ENCODE data around the gene ABCA13.

The ABCA13 gene

GRCh38 chr7:48292949-48293348, 121.7 kb downstream of the ABCA13 start:
- no peak overlapping the region for H3K4me3 ChIP-seq (replicated peaks; ENCODE audit: insufficient read depth, low read length)
- no peaks in the 10 kb centered on the region for H3K27me3 ChIP-seq (ENCODE audit: insufficient read depth, poor library complexity, severe bottlenecking)
- no peak overlapping the region for H3K27ac ChIP-seq (replicated peaks)
- no peak for TF ChIP-seq REST (IDR thresholded peaks at IDR 0.05; ENCODE audit: insufficient replicate concordance, low read depth)
- no peak for TF ChIP-seq GABPA (IDR thresholded peaks at IDR 0.05; ENCODE audit: low read depth)
- no peak for TF ChIP-seq CTCF (IDR thresholded peaks at IDR 0.05; ENCODE audit: insufficient read depth, low read length)
- TF ChIP-seq POLR2AphosphoS5 (IDR thresholded peaks at IDR 0.05; ENCODE audit: low read depth): no peak
- TF ChIP-seq SPI1 (IDR thresholded peaks at IDR 0.05; ENCODE audit: borderline replicate concordance, low read depth): no peak
- DNase-seq (ENCODE audit: low read depth in 1 of 2, low spot score in 1 of 2): no peak

- DNase-seq (ENCODE audit: low read depth in 1 of 2, low spot score in 1 of 2): no peak
- H3K4me3 ChIP-seq (replicated peaks; ENCODE audit: insufficient read depth, low read length): no peak overlapping the region
- TF ChIP-seq REST (IDR thresholded peaks at IDR 0.05; ENCODE audit: insufficient replicate concordance, low read depth) (peak; percentile 81), GABPA (IDR thresholded peaks at IDR 0.05; ENCODE audit: low read depth) (no peak)
- H3K27ac ChIP-seq (replicated peaks): no peak overlapping the region
- no peaks in the 10 kb centered on the region for H3K27me3 ChIP-seq (ENCODE audit: insufficient read depth, poor library complexity, severe bottlenecking)
Observed at GRCh38 chr7:48295296-48295971, 124.2 kb downstream of the ABCA13 start.

GRCh38 chr7:48296966-48297365, 125.7 kb downstream of the ABCA13 start:
- Histone ChIP-seq H3K4me3 (replicated peaks; ENCODE audit: insufficient read depth, low read length) (no peak overlapping the region), H3K27ac (replicated peaks) (no peak overlapping the region), H3K27me3 (ENCODE audit: insufficient read depth, poor library complexity, severe bottlenecking) (no peaks in the 10 kb centered on the region)
- TF ChIP-seq GABPA (IDR thresholded peaks at IDR 0.05; ENCODE audit: low read depth) (no peak), POLR2AphosphoS5 (IDR thresholded peaks at IDR 0.05; ENCODE audit: low read depth) (no peak), CTCF (IDR thresholded peaks at IDR 0.05; ENCODE audit: insufficient read depth, low read length) (no peak), SPI1 (IDR thresholded peaks at IDR 0.05; ENCODE audit: borderline replicate concordance, low read depth) (no peak)
- no peak for DNase-seq (ENCODE audit: low read depth in 1 of 2, low spot score in 1 of 2)

DNA sequence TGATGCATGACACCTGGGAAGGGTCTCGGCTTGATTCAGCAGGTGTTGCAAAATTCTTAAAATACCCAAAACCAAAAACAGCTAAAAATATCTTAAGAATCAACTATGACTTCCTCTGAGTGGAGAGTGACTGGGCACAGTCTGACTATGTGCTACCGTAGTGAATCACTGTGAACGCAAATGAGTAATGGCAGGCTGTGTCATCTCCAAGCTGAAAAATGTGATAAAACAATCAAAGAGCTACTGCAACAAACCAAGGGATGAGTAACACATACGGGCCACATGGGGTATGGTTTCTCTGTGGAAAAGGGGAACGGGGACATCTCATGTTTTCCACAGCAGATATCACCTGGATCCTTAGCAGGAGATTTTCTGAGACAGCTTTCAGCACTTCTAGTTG, 127.5 kb downstream of the ABCA13 start:
- Histone ChIP-seq H3K4me3 (replicated peaks; ENCODE audit: insufficient read depth, low read length) (no peak overlapping the region), H3K27ac (replicated peaks) (no peak overlapping the region), H3K27me3 (ENCODE audit: insufficient read depth, poor library complexity, severe bottlenecking) (no peaks in the 10 kb centered on the region)
- DNase-seq (ENCODE audit: low read depth in 1 of 2, low spot score in 1 of 2): no peak
- TF ChIP-seq POLR2AphosphoS5 (IDR thresholded peaks at IDR 0.05; ENCODE audit: low read depth) (no peak), GABPA (IDR thresholded peaks at IDR 0.05; ENCODE audit: low read depth) (no peak), CTCF (IDR thresholded peaks at IDR 0.05; ENCODE audit: insufficient read depth, low read length) (no peak), REST (IDR thresholded peaks at IDR 0.05; ENCODE audit: insufficient replicate concordance, low read depth) (no peak), SPI1 (IDR thresholded peaks at IDR 0.05; ENCODE audit: borderline replicate concordance, low read depth) (no peak)
